ENCODE results near the gene PRB4. TPM values are rescaled to one million over a fixed set of nuclear protein-coding genes. Genes with fewer than 3 reads are reported as not detected.

The PRB4 gene
- total and polyA plus RNA-seq, 2 of the 8 experiments (the other 6 are each of a cell fraction or from before 2014, with no cell fraction given), result not detected

Other genes starting within 250 kb of the PRB4 start
- 0.48 TPM in 1 of 2 replicates, not detected in the other for gene TAS2R46, start 248.1 kb downstream of the PRB4 start, total RNA-seq (2021; fragmentation: NEBNext Ultra II Directional; extraction: Animal tissue kit (Norgen Biotek cat#: 25700))
- gene TAS2R46, start 248.1 kb downstream of the PRB4 start, polyA plus RNA-seq (2011; rRNA removed), result 0.14 TPM in 2 replicates
- not detected in 2 replicates for gene TAS2R43, start 218.1 kb downstream of the PRB4 start, total RNA-seq (2021; fragmentation: NEBNext Ultra II Directional; extraction: Animal tissue kit (Norgen Biotek cat#: 25700))
- gene TAS2R43, start 218.1 kb downstream of the PRB4 start, polyA plus RNA-seq (2011; rRNA removed), result 0.06 and 0.18 TPM in 2 replicates
- gene TAS2R30, start 175.8 kb downstream of the PRB4 start, total RNA-seq (2021; fragmentation: NEBNext Ultra II Directional; extraction: Animal tissue kit (Norgen Biotek cat#: 25700)), result 0.75 and 1.0 TPM in 2 replicates
- gene TAS2R30, start 175.8 kb downstream of the PRB4 start, polyA plus RNA-seq (2011; rRNA removed), result 0.16 and 0.33 TPM in 2 replicates
- gene SMIM10L1, start 139.2 kb downstream of the PRB4 start, total RNA-seq (2021; fragmentation: NEBNext Ultra II Directional; extraction: Animal tissue kit (Norgen Biotek cat#: 25700)), result 14.2 and 15.1 TPM in 2 replicates
- 3.7 and 5.4 TPM in 2 replicates for gene SMIM10L1, start 139.2 kb downstream of the PRB4 start, polyA plus RNA-seq (2011; rRNA removed)
- gene TAS2R42, start 123.5 kb downstream of the PRB4 start, total RNA-seq (2021; fragmentation: NEBNext Ultra II Directional; extraction: Animal tissue kit (Norgen Biotek cat#: 25700)), result not detected in 2 replicates
- not detected in 2 replicates for gene TAS2R42, start 123.5 kb downstream of the PRB4 start, polyA plus RNA-seq (2011; rRNA removed)
- gene PRB3, start 40.7 kb downstream of the PRB4 start, total RNA-seq (2021; fragmentation: NEBNext Ultra II Directional; extraction: Animal tissue kit (Norgen Biotek cat#: 25700)), result 0.67 and 0.94 TPM in 2 replicates
- 0.09 and 0.25 TPM in 2 replicates for gene PRB3, start 40.7 kb downstream of the PRB4 start, polyA plus RNA-seq (2011; rRNA removed)
- gene PRB2, start 85.1 kb upstream of the PRB4 start, total RNA-seq (2021; fragmentation: NEBNext Ultra II Directional; extraction: Animal tissue kit (Norgen Biotek cat#: 25700)), result not detected in 2 replicates
- gene PRB2, start 85.1 kb upstream of the PRB4 start, polyA plus RNA-seq (2011; rRNA removed), result not detected in 2 replicates

All from H1 (cell line).